Spinal cord (tissue), 4 donors: Measurements from ENCODE around the gene AGR3. TPM values are rescaled to one million over a fixed set of nuclear protein-coding genes. Genes with fewer than 3 reads are reported as not detected.

Source experiments
- polyA plus RNA-seq, 2 donors: library from polyadenylated mRNA; unstranded; fragments of 120-200 nt; gene quantifications; one replicate each; pipeline ENCODE4 v1.2.1, GENCODE V29; 2013; ENCODE audit not compliant: insufficient read length in 2 of 2
- small RNA-seq: library from RNA; depleted of rRNA; stranded (forward); fragments of <200 nt; gene quantifications from one replicate; pipeline ENCODE3, GENCODE V24; 2014; ENCODE audit warnings: low replicate concordance
- total RNA-seq, 2 donors: library from RNA; depleted of rRNA in 1 of 2; stranded (reverse); fragments of 120-200 nt in 1 of 2; fragments of >200 nt in 1 of 2; gene quantifications; one replicate each; pipeline versions ENCODE4 v1.2.3 to v1.2.4, GENCODE V29; 2013 to 2014

The AGR3 gene
- total and polyA plus RNA-seq, 4 donors: 1.4 to 1.6 (median 1.5) TPM; not detected in 1

Small RNA genes lying within 50 kb of the gene (small RNA-seq; reads per million reads assigned to genes)
- gene AC098592.2: not detected

Other genes with a start within 250 kb of the AGR3 start
- 10 to 100 TPM; 50.1 to 61.3 TPM for gene ANKMY2, start 236.2 kb downstream of the AGR3 start, total RNA-seq
- 10 to 100 TPM; 43.3 to 44.0 TPM for gene ANKMY2, start 236.2 kb downstream of the AGR3 start, polyA plus RNA-seq
- gene BZW2, start 235.8 kb downstream of the AGR3 start, total RNA-seq: 10 to 100 TPM; 39.0 to 55.3 TPM
- 10 to 100 TPM; 74.3 to 78.5 TPM for gene BZW2, start 235.8 kb downstream of the AGR3 start, polyA plus RNA-seq
- 10 to 100 TPM; 15.5 to 47.6 TPM for gene TSPAN13, start 128.2 kb downstream of the AGR3 start, total RNA-seq
- 100 to 1,000 TPM in 1 of 2 donors, 10 to 100 TPM in 1; 97.6 to 117 TPM for gene TSPAN13, start 128.2 kb downstream of the AGR3 start, polyA plus RNA-seq
- 10 to 100 TPM in 1 of 2 donors, 1 to 10 TPM in 1; 3.0 to 10.1 TPM for gene AGR2, start 77.0 kb downstream of the AGR3 start, total RNA-seq
- gene AGR2, start 77.0 kb downstream of the AGR3 start, polyA plus RNA-seq: 1 to 10 TPM; 2.7 to 2.8 TPM